ENCODE measurements around the gene STYXL2. TPM values are rescaled to one million over a fixed set of nuclear protein-coding genes. Genes with fewer than 3 reads are reported as not detected.

The STYXL2 gene
- total and polyA plus RNA-seq, 2 experiments from 2014 or later, result 0.17 to 0.40 TPM

- Mint-ChIP-seq H3K27ac (no peak overlapping the region), H3K4me1 (peaks cover 44% of the 10 kb centered on the region), H3K4me3 (no peak overlapping the region), H3K36me3 (ENCODE audit: low read depth) (peaks cover 5% of the 10 kb centered on the region; the same call in 1 of the 3 replicates), H3K9me3 (peaks cover 4% of the 10 kb centered on the region; the same call in 2 of the 3 replicates), H3K27me3 (ENCODE audit: insufficient read depth, low read depth, poor library complexity) (no peaks in the 10 kb centered on the region)
- H3K36me3 ChIP-seq (ENCODE audit: insufficient read depth), result no peaks in the 10 kb centered on the region
- no peak overlapping the region; the same call in 1 of the 2 replicates for H3K27ac ChIP-seq (ENCODE audit: low read depth)
- H3F3A ChIP-seq (replicated peaks; ENCODE audit: low read depth), result no peaks in the 10 kb centered on the region
- DNase-seq (ENCODE audit: low spot score), result no peak
- H3K9me2 ChIP-seq (ENCODE audit: insufficient read depth), result peaks cover 3% of the 10 kb centered on the region; the same call in 1 of the 2 replicates
- H3K79me2 ChIP-seq (replicated peaks; ENCODE audit: insufficient read depth), result no peaks in the 10 kb centered on the region
- peaks cover 52% of the 10 kb centered on the region for H3K4me1 ChIP-seq (ENCODE audit: insufficient read depth)
- H4K20me1 ChIP-seq (replicated peaks; ENCODE audit: insufficient read depth), result no peaks in the 10 kb centered on the region
- 0 out of 2 replicates have a peak overlapping the region, but pooled peaks have one; percentile 45 for H3K4me2 ChIP-seq
- no peak overlapping the region for H3K4me3 ChIP-seq
- no peak overlapping the region for H2AFZ ChIP-seq
- H3K27me3 ChIP-seq (ENCODE audit: insufficient read depth), result no peaks in the 10 kb centered on the region
- TF ChIP-seq EZH2phosphoT487 (IDR thresholded peaks at IDR 0.05; ENCODE audit: unreplicated experiment), result no peak
- TF ChIP-seq REST (IDR thresholded peaks at IDR 0.05; ENCODE audit: unreplicated experiment), result no peak
- no peak for TF ChIP-seq ZNF462 (CRISPR knock-in tag; IDR thresholded peaks at IDR 0.05)
- no peak for TF ChIP-seq CREB1 (CRISPR knock-in tag; IDR thresholded peaks at IDR 0.05; ENCODE audit: low read depth)
- TF ChIP-seq ZNF331 (CRISPR knock-in tag; IDR thresholded peaks at IDR 0.05; ENCODE audit: low read depth), result no peak
- TF ChIP-seq JUNB (IDR thresholded peaks at IDR 0.05; ENCODE audit: unreplicated experiment), result no peak
- no peak for TF ChIP-seq NANOG (IDR thresholded peaks at IDR 0.05; ENCODE audit: borderline replicate concordance)
- TF ChIP-seq STAT1 (IDR thresholded peaks at IDR 0.05; ENCODE audit: unreplicated experiment), result no peak
- no peak for TF ChIP-seq POLR2AphosphoS5 (IDR thresholded peaks at IDR 0.05; ENCODE audit: low read depth)
- no peak for TF ChIP-seq CTCF (conservative IDR thresholded peaks at IDR 0.05; ENCODE audit: low read depth in 2 of 2)
- no peak for TF ChIP-seq EZH2 (IDR thresholded peaks at IDR 0.05; ENCODE audit: low read depth, unreplicated experiment)
- ATAC-seq, result no peak
These were observed 41.5 kb downstream of the STYXL2 start for GRCh38 chr1:167135281-167135840.
